Endothelial cell (in vitro differentiated cells): ENCODE measurements around the gene EVA1C. TPM values are rescaled to one million over a fixed set of nuclear protein-coding genes. Genes with fewer than 3 reads are reported as not detected.

Source experiments
- DNase-seq: peaks from one replicate; pipeline ENCODE4 v3.0.0; 2021; ENCODE audit warnings: low spot score
- H3K27ac Mint-ChIP-seq: one replicate; pipeline ENCODE4 v1.8.0; 2021; ENCODE audit warnings: mixed read lengths, inconsistent platforms; ENCODE audit not compliant: unreplicated experiment
- H3K27me3 Mint-ChIP-seq: one replicate; pipeline ENCODE4 v1.8.0; 2021; ENCODE audit warnings: mild to moderate bottlenecking, moderate library complexity, mixed read lengths, inconsistent platforms; ENCODE audit not compliant: unreplicated experiment
- H3K36me3 Mint-ChIP-seq: one replicate; pipeline ENCODE4 v1.8.0; 2021; ENCODE audit warnings: mild to moderate bottlenecking, low read depth, mixed read lengths, inconsistent platforms; ENCODE audit not compliant: unreplicated experiment
- H3K4me1 Mint-ChIP-seq: one replicate; pipeline ENCODE4 v1.8.0; 2021; ENCODE audit warnings: mild to moderate bottlenecking, mixed read lengths, inconsistent platforms; ENCODE audit not compliant: unreplicated experiment
- H3K4me3 Mint-ChIP-seq: one replicate; pipeline ENCODE4 v1.8.0; 2021; ENCODE audit warnings: mild to moderate bottlenecking, mixed read lengths, inconsistent platforms; ENCODE audit not compliant: unreplicated experiment
- H3K9me3 Mint-ChIP-seq: one replicate; pipeline ENCODE4 v1.8.0; 2021; ENCODE audit warnings: mixed read lengths, inconsistent platforms; ENCODE audit not compliant: unreplicated experiment
- total RNA-seq: library from RNA; stranded (reverse); fragmentation: NEBNext Ultra II Directional; extraction: Animal tissue kit (Norgen Biotek cat#: 25700); gene quantifications from one replicate; pipeline ENCODE4 v1.2.1, GENCODE V29; 2021; ENCODE audit not compliant: unreplicated experiment
- TF ChIP-seq, protein P1 (sequence below): fragments of 200-600 bp; sonication (generic); IDR thresholded peaks from one replicate; pipeline ENCODE4 v1.5.0; 2021; ENCODE audit warnings: antibody characterized with exemption; ENCODE audit not compliant: unreplicated experiment

The EVA1C gene
- total RNA-seq, 1 donor from 2014 or later, result 1.1 TPM

DNA sequence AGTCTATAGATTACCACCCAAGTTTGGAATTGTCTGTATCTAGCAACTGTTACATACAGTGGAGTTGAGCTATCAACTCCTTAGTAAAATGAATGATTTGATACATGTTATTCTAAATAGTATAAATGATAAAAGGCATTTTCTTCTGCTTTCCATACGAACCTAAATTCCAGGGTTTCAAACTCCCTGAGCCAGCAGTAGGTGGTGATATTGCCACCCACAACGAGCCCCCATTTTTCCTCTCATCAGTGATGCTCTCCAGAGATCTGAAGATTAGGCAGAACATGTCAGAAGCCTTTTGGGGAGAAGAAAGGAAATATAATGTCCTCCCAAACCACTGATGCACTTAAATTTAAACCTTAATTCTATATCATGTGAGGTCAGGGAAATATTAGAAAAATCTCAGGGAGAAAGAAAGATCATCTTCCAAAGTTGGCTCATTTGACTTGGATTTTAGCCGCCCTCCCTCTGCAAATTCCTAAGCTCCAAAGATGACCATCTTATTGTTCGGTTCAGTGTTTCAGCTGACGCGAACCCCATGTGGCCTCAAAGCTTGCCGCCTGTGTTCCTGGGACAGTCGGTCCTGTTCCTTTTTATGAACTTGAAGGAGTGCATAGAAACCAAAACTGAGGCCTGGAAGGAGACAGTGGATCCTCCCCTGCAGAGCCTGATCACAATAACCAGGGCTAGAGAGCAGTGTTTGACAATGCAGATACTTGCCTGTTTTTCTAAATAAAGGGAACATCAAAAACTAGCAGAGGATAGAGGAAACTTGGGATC is 2.3 kb downstream of the EVA1C start:
- Mint-ChIP-seq H3K9me3 (no peaks in the 10 kb centered on the region), H3K4me1 (peaks cover 3% of the 10 kb centered on the region), H3K4me3 (no peak overlapping the region), H3K27ac (no peak overlapping the region), H3K36me3 (peaks cover 3% of the 10 kb centered on the region), H3K27me3 (peaks cover 13% of the 10 kb centered on the region)
- DNase-seq, result no peak
- TF ChIP-seq, protein P1, sequence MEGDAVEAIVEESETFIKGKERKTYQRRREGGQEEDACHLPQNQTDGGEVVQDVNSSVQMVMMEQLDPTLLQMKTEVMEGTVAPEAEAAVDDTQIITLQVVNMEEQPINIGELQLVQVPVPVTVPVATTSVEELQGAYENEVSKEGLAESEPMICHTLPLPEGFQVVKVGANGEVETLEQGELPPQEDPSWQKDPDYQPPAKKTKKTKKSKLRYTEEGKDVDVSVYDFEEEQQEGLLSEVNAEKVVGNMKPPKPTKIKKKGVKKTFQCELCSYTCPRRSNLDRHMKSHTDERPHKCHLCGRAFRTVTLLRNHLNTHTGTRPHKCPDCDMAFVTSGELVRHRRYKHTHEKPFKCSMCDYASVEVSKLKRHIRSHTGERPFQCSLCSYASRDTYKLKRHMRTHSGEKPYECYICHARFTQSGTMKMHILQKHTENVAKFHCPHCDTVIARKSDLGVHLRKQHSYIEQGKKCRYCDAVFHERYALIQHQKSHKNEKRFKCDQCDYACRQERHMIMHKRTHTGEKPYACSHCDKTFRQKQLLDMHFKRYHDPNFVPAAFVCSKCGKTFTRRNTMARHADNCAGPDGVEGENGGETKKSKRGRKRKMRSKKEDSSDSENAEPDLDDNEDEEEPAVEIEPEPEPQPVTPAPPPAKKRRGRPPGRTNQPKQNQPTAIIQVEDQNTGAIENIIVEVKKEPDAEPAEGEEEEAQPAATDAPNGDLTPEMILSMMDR, result no peak

DNA sequence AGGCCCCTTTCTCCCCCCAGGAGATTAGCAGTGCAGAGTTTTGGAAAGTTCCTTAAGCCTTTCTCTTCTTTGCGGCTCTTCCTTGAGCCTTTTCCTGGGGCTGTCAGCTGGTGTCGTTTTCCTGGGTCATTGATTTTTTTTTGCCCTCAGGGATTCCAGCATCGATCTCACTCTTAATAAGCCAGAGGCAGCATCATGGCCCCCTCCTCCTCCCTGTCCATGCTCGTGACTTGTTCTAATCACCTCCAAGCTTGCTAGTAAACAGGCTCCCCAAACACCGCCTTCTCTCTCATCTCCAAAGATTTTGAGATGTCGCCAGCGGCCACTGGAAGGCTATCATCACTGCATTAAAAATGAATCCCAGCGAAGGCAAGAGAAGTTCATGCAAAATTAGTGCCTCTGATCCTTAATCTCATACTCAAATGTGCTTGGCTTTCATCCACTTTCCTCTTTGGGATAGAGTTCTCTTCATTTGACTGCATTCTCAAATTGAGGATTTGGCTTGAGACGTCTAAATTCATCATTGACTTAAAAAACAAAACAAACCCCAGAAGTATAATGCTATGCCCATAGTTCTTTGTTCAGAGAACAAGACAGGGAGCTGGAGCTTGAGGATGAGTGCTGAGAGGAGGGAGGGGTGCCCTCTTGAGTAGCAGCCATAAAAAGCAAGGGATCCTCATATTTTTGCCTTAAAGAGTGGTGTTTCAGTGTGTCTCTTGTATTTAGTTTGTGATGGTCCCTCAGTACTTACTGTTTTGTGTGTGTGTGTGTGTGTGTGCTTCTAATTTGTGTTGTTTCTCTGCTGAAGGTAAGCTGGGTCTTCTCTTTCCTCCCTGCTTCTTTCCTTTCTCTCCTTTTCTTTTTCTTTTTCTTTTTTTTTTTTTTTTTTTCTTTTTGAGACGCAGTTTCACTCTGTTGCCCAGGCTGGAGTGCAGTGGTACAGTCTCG is 3.2 kb downstream of the EVA1C start:
- Mint-ChIP-seq H3K36me3 (peaks cover 3% of the 10 kb centered on the region), H3K4me1 (peaks cover 3% of the 10 kb centered on the region), H3K9me3 (no peaks in the 10 kb centered on the region), H3K27me3 (peaks cover 13% of the 10 kb centered on the region), H3K27ac (no peak overlapping the region), H3K4me3 (no peak overlapping the region)
- TF ChIP-seq, protein P1, result no peak
- DNase-seq, result no peak

DNA sequence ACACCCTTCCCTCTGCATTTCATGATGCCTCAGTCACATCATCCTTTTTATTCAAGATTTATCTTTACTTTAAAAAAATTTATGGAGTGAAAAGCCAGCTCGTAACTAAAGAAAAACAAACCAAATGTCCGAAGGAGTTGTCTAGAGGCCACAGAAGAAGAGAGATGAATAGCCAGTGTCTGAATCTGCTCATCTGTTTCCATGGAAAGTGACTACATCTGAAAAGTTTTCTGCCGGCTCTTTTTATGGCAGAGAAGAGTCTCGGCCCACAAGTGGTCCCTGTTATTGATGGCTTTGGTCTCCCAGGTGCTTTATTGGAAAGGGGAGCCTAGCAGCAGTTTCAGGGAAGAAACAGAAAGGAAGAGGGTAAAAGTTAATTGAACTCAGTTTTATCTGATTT is 5.6 kb downstream of the EVA1C start:
- Mint-ChIP-seq H3K36me3 (peaks cover 2% of the 10 kb centered on the region), H3K4me1 (no peaks in the 10 kb centered on the region), H3K4me3 (no peak overlapping the region), H3K9me3 (peaks cover 7% of the 10 kb centered on the region), H3K27ac (no peak overlapping the region), H3K27me3 (peaks cover 4% of the 10 kb centered on the region)
- no peak for DNase-seq
- TF ChIP-seq, protein P1, result no peak

DNA sequence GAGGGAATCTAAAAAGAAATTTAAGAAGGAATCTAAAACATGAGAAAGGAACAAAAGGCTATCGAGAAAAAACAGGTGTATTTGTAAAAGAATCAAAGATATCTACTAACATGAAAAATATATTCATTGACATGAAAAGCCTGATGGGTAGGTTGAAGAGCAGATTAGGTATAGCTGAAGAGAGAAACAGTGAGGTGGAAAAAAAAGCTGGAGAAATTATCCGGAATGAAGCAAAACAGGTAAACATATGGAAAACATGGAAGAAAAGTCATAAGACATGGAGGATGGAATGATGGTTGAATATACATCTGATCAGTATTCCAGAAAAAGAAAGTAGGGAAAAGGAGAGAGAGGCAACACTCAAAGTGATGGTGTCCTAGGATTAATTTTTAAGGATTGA is 9.6 kb downstream of the EVA1C start:
- TF ChIP-seq, protein P1, result no peak
- peaks cover 3% of the 10 kb centered on the region for H3K36me3 Mint-ChIP-seq
- H3K9me3 Mint-ChIP-seq, result peaks cover 8% of the 10 kb centered on the region
- H3K4me3 Mint-ChIP-seq, result peak overlapping the region; percentile 10
- H3K4me1 Mint-ChIP-seq, result no peaks in the 10 kb centered on the region
- no peak for DNase-seq
- no peak overlapping the region for H3K27ac Mint-ChIP-seq
- no peaks in the 10 kb centered on the region for H3K27me3 Mint-ChIP-seq
